ENCODE measurements around the gene SCAND1.
A peak's percentile ranks its signal among the peaks of the same experiment; 100 is the strongest.

SCAND1 gene

GRCh38 chr20:35947907-35948306 lies 6.4 kb downstream of the SCAND1 start:
- TF ChIP-seq CTCF (IDR thresholded peaks at IDR 0.05; ENCODE audit: low read depth, low read length, missing control alignments) = no peak
- no peak for DNase-seq (ENCODE audit: low read depth)
- no peak overlapping the region for H3K4me3 ChIP-seq (ENCODE audit: low read depth, low read length)

GRCh38 chr20:35947489-35947888 lies 6.8 kb downstream of the SCAND1 start:
- H3K4me3 ChIP-seq (ENCODE audit: low read depth, low read length) = no peak overlapping the region
- TF ChIP-seq CTCF (IDR thresholded peaks at IDR 0.05; ENCODE audit: low read depth, low read length, missing control alignments) = peak; percentile 50
- DNase-seq (ENCODE audit: low read depth) = no peak

- DNase-seq (ENCODE audit: low read depth) = no peak
- H3K4me3 ChIP-seq (ENCODE audit: low read depth, low read length) = no peak overlapping the region
- TF ChIP-seq CTCF (IDR thresholded peaks at IDR 0.05; ENCODE audit: low read depth, low read length, missing control alignments) = no peak
Measured at GRCh38 chr20:35942243-35942642, 12.1 kb downstream of the SCAND1 start.

GRCh38 chr20:35941620-35942019 lies 12.7 kb downstream of the SCAND1 start:
- no peak for DNase-seq (ENCODE audit: low read depth)
- no peak overlapping the region for H3K4me3 ChIP-seq (ENCODE audit: low read depth, low read length)
- TF ChIP-seq CTCF (IDR thresholded peaks at IDR 0.05; ENCODE audit: low read depth, low read length, missing control alignments) = no peak

- H3K4me3 ChIP-seq (ENCODE audit: low read depth, low read length) = no peak overlapping the region
- DNase-seq (ENCODE audit: low read depth) = no peak
- no peak for TF ChIP-seq CTCF (IDR thresholded peaks at IDR 0.05; ENCODE audit: low read depth, low read length, missing control alignments)
Measured at GRCh38 chr20:35939264-35939663, 15.0 kb downstream of the SCAND1 start.

- no peak overlapping the region for H3K4me3 ChIP-seq (ENCODE audit: low read depth, low read length)
- DNase-seq (ENCODE audit: low read depth) = no peak
- TF ChIP-seq CTCF (IDR thresholded peaks at IDR 0.05; ENCODE audit: low read depth, low read length, missing control alignments) = no peak
Measured at GRCh38 chr20:35934050-35934449, 20.3 kb downstream of the SCAND1 start.

GRCh38 chr20:35929301-35929700 lies 25.0 kb downstream of the SCAND1 start:
- DNase-seq (ENCODE audit: low read depth) = no peak
- no peak for TF ChIP-seq CTCF (IDR thresholded peaks at IDR 0.05; ENCODE audit: low read depth, low read length, missing control alignments)
- H3K4me3 ChIP-seq (ENCODE audit: low read depth, low read length) = no peak overlapping the region

Measured in GM12864 (cell line).